NT2/D1 (cell line): ENCODE data around the gene ALDH18A1.

Source experiments
- SUZ12 ChIP-seq: IDR thresholded peaks from 2 replicates; pipeline ENCODE4 v1.6.1; 2011; ENCODE audit not compliant: insufficient read length, insufficient read depth; ENCODE audit errors: extremely low read depth
- YY1 ChIP-seq: IDR thresholded peaks from 2 replicates; pipeline ENCODE4 v1.6.1; 2011; ENCODE audit not compliant: insufficient read length, insufficient read depth
- ZNF274 ChIP-seq: IDR thresholded peaks from 2 replicates; pipeline ENCODE4 v1.6.1; 2011; ENCODE audit warnings: mild to moderate bottlenecking, low read depth, low read length

GRCh38 chr10:95644901-95645300, 11.6 kb downstream of the ALDH18A1 start:
- TF ChIP-seq YY1, result no peak
- TF ChIP-seq ZNF274, result no peak
- TF ChIP-seq SUZ12, result no peak
